Uterus (tissue), 4 donors: ENCODE measurements around the gene LRPPRC. TPM values are rescaled to one million over a fixed set of nuclear protein-coding genes. Genes with fewer than 3 reads are reported as not detected.

Source experiments
- DNase-seq, 2 donors: peaks; one replicate each; pipeline ENCODE4 v3.0.0-alpha.2; 2019 to 2020
- H3K27ac ChIP-seq, 2 donors: fragments of 200-600 bp; sonication (generic); 1 replicate in 1 of 2; 2 replicates in 1 of 2; pipeline ENCODE4 v1.5.1; 2016 to 2018
- H3K27me3 ChIP-seq, 2 donors: fragments of 200-600 bp; sonication (generic); one replicate each; pipeline ENCODE4 v1.5.1; 2018 to 2019; ENCODE audit warnings: control low read depth in 1 of 2
- H3K36me3 ChIP-seq, 2 donors: fragments of 200-600 bp; sonication (generic); one replicate each; pipeline ENCODE4 v1.5.1; 2019; ENCODE audit warnings: control low read depth in 1 of 2
- H3K4me1 ChIP-seq, 2 donors: fragments of 200-600 bp; sonication (generic); one replicate each; pipeline ENCODE4 v1.5.1; 2018 to 2019; ENCODE audit warnings: control low read depth in 1 of 2
- H3K4me3 ChIP-seq, 2 donors: fragments of 200-600 bp; sonication (generic); 1 replicate in 1 of 2; 2 replicates in 1 of 2; pipeline ENCODE4 v1.5.1; 2018 to 2019; ENCODE audit warnings: mild to moderate bottlenecking in 1 of 2
- H3K9me3 ChIP-seq, 2 donors: fragments of 200-600 bp; sonication (generic); one replicate each; pipeline ENCODE4 v1.5.1; 2019; ENCODE audit warnings: control low read depth in 1 of 2
- CTCF ChIP-seq, 4 experiments: fragments of 200-600 bp in 2 of 4; fragments of 450-650 bp in 2 of 4; sonication (generic) in 2 of 4; IDR thresholded peaks; one replicate each; pipeline ENCODE4 v1.5.1; 2016 to 2019; ENCODE audit warnings: antibody characterized with exemption in 4 of 4, mild to moderate bottlenecking in 2 of 4, moderate library complexity in 1 of 4
- POLR2A ChIP-seq, 2 donors: fragments of 450-650 bp; IDR thresholded peaks; one replicate each; pipeline ENCODE4 v1.6.1; 2016; ENCODE audit warnings: antibody characterized with exemption in 2 of 2, mild to moderate bottlenecking in 1 of 2, moderate library complexity in 1 of 2
- intact Hi-C: fragments of 100-400 bp; cut with DNase I; formaldehyde crosslinking; loops from one replicate; pipeline ENCODE4 v1.15.1; 2023; ENCODE audit warnings: low total_unique reads
- total RNA-seq, 4 donors: library from RNA; depleted of rRNA in 3 of 4; stranded (reverse); fragments of >200 nt in 3 of 4; gene quantifications; one replicate each; pipeline versions ENCODE4 v1.1.0 to v1.2.4, GENCODE V29; 2014 to 2023
- donor health status: DM: yes; HTN: yes; CAD: no.

LRPPRC gene
- total RNA-seq, 4 donors from 2014 or later: 39.7 to 99.1 (median 71.6) TPM

DNA sequence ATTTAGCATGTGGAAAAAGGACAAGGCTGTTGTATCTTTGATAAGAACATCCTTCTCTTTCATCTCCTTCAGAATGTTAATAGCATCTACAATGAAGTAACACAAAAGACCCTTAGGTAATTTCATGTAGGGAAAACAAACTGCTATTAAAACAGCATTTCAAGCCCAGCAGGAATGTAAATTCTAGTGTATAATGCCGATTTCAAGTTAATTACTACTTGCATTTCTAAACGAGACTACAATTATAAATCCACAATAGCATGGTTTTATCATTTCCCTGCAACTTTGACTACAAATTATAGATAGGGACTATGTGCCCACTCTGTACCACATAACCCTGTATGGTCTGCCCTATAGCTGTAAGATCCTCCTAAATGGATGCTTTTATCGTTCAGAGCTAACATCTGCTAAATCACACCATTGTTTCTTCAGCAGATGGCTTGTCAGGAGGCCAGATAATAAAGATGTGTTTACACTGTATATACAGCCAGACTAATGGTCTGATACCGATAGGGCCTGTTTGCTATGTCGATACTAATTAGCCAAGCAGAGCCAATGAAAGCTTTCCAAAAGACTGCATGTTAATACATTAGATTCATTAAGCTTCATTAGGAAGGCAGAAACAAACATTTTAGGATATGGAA lies 51.9 kb downstream of the LRPPRC start:
- Histone ChIP-seq H3K4me3 (no peak overlapping the region), H3K27me3 (no peaks in the 10 kb centered on the region), H3K9me3 (no peaks in the 10 kb centered on the region), H3K36me3 (no peaks in the 10 kb centered on the region), H3K4me1 (no peaks in the 10 kb centered on the region), H3K27ac (no peak overlapping the region)
- intact Hi-C loops: no loop called here
- DNase-seq: no peak
- TF ChIP-seq POLR2A (IDR thresholded peaks at IDR 0.05) (no peak), CTCF (IDR thresholded peaks at IDR 0.05) (no peak)

DNA sequence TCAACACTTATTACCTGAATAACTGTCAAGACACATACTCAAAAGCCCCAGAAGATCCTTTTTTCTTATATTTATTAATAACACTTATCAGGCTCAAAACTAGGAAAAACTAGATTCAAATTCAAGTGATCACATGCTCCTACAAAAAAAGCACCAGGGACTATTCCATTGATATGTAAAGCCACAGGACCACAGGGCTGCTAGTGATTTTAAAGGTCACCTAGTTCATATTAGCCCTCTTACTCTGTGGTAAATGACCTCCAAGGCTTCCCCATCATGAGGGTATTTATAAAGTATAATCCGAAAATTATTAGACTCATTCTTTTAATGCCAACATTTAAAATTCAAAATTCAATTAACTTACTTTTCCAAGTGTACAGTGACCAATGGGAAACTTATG lies 52.5 kb downstream of the LRPPRC start:
- H3K27me3 ChIP-seq: no peaks in the 10 kb centered on the region
- H3K27ac ChIP-seq: no peak overlapping the region
- DNase-seq: no peak
- H3K9me3 ChIP-seq: no peaks in the 10 kb centered on the region
- TF ChIP-seq CTCF (IDR thresholded peaks at IDR 0.05) (no peak), POLR2A (IDR thresholded peaks at IDR 0.05) (no peak)
- H3K4me1 ChIP-seq: no peaks in the 10 kb centered on the region
- intact Hi-C loops: no loop called here
- no peak overlapping the region for H3K4me3 ChIP-seq
- H3K36me3 ChIP-seq: no peaks in the 10 kb centered on the region

- no peak overlapping the region for H3K27ac ChIP-seq
- H3K9me3 ChIP-seq: no peaks in the 10 kb centered on the region
- intact Hi-C loops: no loop called here
- H3K36me3 ChIP-seq: no peaks in the 10 kb centered on the region
- no peak overlapping the region for H3K4me3 ChIP-seq
- no peak for TF ChIP-seq CTCF (IDR thresholded peaks at IDR 0.05)
- no peak for TF ChIP-seq POLR2A (IDR thresholded peaks at IDR 0.05)
- no peaks in the 10 kb centered on the region for H3K27me3 ChIP-seq
- DNase-seq: no peak
- H3K4me1 ChIP-seq: no peaks in the 10 kb centered on the region
These were observed 52.9 kb downstream of the LRPPRC start for GRCh38 chr2:43942881-43943280.

- intact Hi-C loops: no loop called here
- DNase-seq: no peak
- Histone ChIP-seq H3K27me3 (no peaks in the 10 kb centered on the region), H3K9me3 (no peaks in the 10 kb centered on the region), H3K36me3 (no peaks in the 10 kb centered on the region), H3K4me3 (no peak overlapping the region), H3K27ac (no peak overlapping the region), H3K4me1 (no peaks in the 10 kb centered on the region)
- no peak for TF ChIP-seq POLR2A (IDR thresholded peaks at IDR 0.05)
- no peak for TF ChIP-seq CTCF (IDR thresholded peaks at IDR 0.05)
These were observed 53.8 kb downstream of the LRPPRC start for GRCh38 chr2:43941966-43942365.

DNA sequence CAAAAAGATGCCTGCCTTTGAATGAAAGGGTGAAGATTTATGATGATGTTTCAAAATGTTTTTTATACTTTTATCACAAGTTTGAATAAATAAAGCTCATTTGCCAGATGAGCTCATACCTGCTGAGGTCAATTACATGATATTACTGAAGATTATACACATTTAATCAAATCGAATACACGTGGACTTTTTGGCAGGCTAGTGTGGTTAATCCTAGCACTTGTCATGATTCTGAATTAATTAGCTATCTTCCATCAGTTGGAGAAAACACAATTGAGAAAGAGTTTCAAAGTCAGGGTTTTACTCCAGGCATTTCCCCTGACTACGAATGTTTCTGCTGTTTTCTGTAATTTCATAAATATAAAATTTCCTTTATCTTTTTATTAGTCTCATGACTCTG lies 54.4 kb downstream of the LRPPRC start:
- H3K4me1 ChIP-seq: no peaks in the 10 kb centered on the region
- DNase-seq: no peak
- no peak for TF ChIP-seq CTCF (IDR thresholded peaks at IDR 0.05)
- H3K27ac ChIP-seq: no peak overlapping the region
- intact Hi-C loops: no loop called here
- no peak overlapping the region for H3K4me3 ChIP-seq
- no peaks in the 10 kb centered on the region for H3K9me3 ChIP-seq
- no peaks in the 10 kb centered on the region for H3K36me3 ChIP-seq
- H3K27me3 ChIP-seq: no peaks in the 10 kb centered on the region
